Stomach (tissue), 9 donors: ENCODE measurements around the gene PALM. TPM values are rescaled to one million over a fixed set of nuclear protein-coding genes. Genes with fewer than 3 reads are reported as not detected.

Experiments
- DNase-seq, 2 donors: peaks; one replicate each; pipeline versions ENCODE4 v3.0.0 to v3.0.0-alpha.2; 2013 to 2019
- H3K27ac ChIP-seq, 5 donors: fragments of 200-600 bp in 4 of 5; sonication (generic) in 4 of 5; one replicate each; pipeline ENCODE4 v1.5.1; 2013 to 2019; ENCODE audit warnings: mild to moderate bottlenecking in 1 of 5, moderate library complexity in 1 of 5
- H3K27me3 ChIP-seq, 3 donors: fragments of 200-600 bp; sonication (generic); one replicate each; pipeline ENCODE4 v1.5.1; 2017 to 2019; ENCODE audit warnings: mixed run types in 1 of 3
- H3K36me3 ChIP-seq, 4 donors: fragments of 200-600 bp; sonication (generic); 1 replicate in 3 of 4; 2 replicates in 1 of 4; pipeline ENCODE4 v1.5.1; 2016 to 2019
- H3K4me1 ChIP-seq, 4 donors: fragments of 200-600 bp; sonication (generic); one replicate each; pipeline ENCODE4 v1.5.1; 2016 to 2019
- H3K4me3 ChIP-seq, 4 donors: fragments of 200-600 bp; sonication (generic) in 3 of 4; one replicate each; pipeline ENCODE4 v1.5.1; 2016 to 2019; ENCODE audit warnings: mild to moderate bottlenecking in 1 of 4
- H3K9me3 ChIP-seq, 4 donors: fragments of 200-600 bp; sonication (generic); one replicate each; pipeline ENCODE4 v1.5.1; 2016 to 2019
- EP300 ChIP-seq: sonication (generic); formaldehyde crosslinking; IDR thresholded peaks from one replicate; pipeline ENCODE4 v1.6.1; 2017; ENCODE audit warnings: antibody characterized with exemption
- POLR2A ChIP-seq, 4 donors: fragments of 450-650 bp; IDR thresholded peaks; one replicate each; pipeline ENCODE4 v1.6.1; 2016; ENCODE audit warnings: antibody characterized with exemption in 4 of 4, control low read depth in 2 of 4, mild to moderate bottlenecking in 1 of 4, moderate library complexity in 1 of 4
- POLR2AphosphoS5 ChIP-seq, 3 donors: sonication (generic); formaldehyde crosslinking; IDR thresholded peaks; one replicate each; pipeline ENCODE4 v1.6.1; 2016; ENCODE audit warnings: antibody characterized with exemption in 3 of 3
- WGBS, 5 donors: extraction: QIAGEN DNeasy Blood & Tissue Kit in 3 of 5; methylation state at CpG; one replicate each; pipeline versions ENCODE4 v1.1.5 to v1.1.7; 2013 to 2018; 5-methylcytosine and 5-hydroxymethylcytosine counted together
- intact Hi-C: fragments of 100-400 bp; cut with DNase I; formaldehyde crosslinking; loops from one replicate; pipeline ENCODE4 v1.15.1; 2023; ENCODE audit warnings: low total_unique reads
- polyA plus RNA-seq, 3 donors: library from polyadenylated mRNA; stranded (reverse); fragments of 200-250 nt; gene quantifications; one replicate each; pipeline ENCODE4 v1.2.3, GENCODE V29; 2013
- total RNA-seq, 5 donors: library from RNA; depleted of rRNA; stranded (reverse); fragments of >200 nt; gene quantifications; one replicate each; pipeline versions ENCODE4 v1.1.0 to v1.2.3, GENCODE V29; 2014 to 2016
- TF ChIP-seq, protein P1 (sequence below), 7 experiments: fragments of 450-650 bp in 4 of 7; fragments of 200-600 bp in 3 of 7; sonication (generic) in 3 of 7; IDR thresholded peaks; one replicate each; pipeline ENCODE4 v1.5.1; 2016 to 2019; ENCODE audit warnings: antibody characterized with exemption in 7 of 7, control low read depth in 2 of 7, mild to moderate bottlenecking in 1 of 7
- donor health status: healthy with polysubstance abuse.
- donor health status: Bipolar disorder and iron deficiency.
- donor health status: healthy.

Gene PALM
- total and polyA plus RNA-seq, 8 donors: 9.8 to 88.9 (median 13.7) TPM

DNA sequence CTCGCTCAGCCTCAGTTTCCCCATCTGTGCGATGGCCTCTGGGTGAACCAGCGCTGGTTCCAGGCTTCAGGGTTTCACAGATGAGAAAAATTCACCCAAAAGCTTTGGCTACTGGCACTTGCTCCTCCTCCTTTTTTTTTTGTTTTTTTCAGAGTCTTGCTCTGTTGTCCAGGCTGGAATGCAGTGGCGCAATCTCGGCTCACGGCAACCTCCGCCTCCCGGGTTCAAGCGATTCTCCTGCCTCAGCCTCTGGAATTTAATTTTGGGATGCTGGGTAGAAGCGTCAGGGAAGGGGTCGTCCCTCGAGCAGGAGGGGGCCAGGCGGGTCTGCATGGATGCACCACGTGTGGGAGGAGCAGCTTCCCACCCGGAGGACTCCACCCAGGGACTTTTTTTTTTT, 20.5 kb upstream of the PALM start:
- TF ChIP-seq, protein P1, sequence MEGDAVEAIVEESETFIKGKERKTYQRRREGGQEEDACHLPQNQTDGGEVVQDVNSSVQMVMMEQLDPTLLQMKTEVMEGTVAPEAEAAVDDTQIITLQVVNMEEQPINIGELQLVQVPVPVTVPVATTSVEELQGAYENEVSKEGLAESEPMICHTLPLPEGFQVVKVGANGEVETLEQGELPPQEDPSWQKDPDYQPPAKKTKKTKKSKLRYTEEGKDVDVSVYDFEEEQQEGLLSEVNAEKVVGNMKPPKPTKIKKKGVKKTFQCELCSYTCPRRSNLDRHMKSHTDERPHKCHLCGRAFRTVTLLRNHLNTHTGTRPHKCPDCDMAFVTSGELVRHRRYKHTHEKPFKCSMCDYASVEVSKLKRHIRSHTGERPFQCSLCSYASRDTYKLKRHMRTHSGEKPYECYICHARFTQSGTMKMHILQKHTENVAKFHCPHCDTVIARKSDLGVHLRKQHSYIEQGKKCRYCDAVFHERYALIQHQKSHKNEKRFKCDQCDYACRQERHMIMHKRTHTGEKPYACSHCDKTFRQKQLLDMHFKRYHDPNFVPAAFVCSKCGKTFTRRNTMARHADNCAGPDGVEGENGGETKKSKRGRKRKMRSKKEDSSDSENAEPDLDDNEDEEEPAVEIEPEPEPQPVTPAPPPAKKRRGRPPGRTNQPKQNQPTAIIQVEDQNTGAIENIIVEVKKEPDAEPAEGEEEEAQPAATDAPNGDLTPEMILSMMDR (IDR thresholded peaks at IDR 0.05): no peak
- no peak for TF ChIP-seq POLR2A (IDR thresholded peaks at IDR 0.05)
- TF ChIP-seq EP300: no peak
- TF ChIP-seq POLR2AphosphoS5 (IDR thresholded peaks at IDR 0.05): no peak
- intact Hi-C loops: no loop called here
- Histone ChIP-seq H3K27ac (no peak overlapping the region), H3K4me3 (no peak overlapping the region), H3K36me3 (no peaks in the 10 kb centered on the region), H3K9me3 (no peaks in the 10 kb centered on the region), H3K27me3 (no peaks in the 10 kb centered on the region), H3K4me1 (no peaks in the 10 kb centered on the region)
- DNase-seq: no peak
- 55 to 79% (median 72%) methylated on average over 15 of the region's 15 CpGs for WGBS, 5 donors

DNA sequence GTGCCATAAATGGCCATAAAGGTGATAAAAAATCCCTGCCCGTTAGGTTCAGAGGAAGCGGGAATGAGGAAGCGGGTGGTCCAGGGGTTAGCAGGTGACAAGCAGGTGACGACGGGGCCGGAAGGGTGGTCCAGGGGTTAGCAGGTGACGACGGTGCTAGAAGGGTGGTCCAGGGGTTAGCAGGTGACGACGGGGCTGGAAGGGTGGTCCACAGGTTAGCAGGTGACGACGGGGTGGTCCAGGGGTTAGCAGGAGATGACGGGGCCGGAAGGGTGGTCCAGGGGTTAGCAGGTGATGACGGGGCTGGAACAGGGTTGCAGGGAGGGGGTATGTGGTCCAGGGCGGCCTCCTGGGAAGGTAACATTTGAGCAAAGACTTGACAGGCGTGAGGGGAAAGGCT, 19.7 kb upstream of the PALM start:
- no peaks in the 10 kb centered on the region for H3K27me3 ChIP-seq
- no peak overlapping the region for H3K4me3 ChIP-seq
- no peak for DNase-seq
- intact Hi-C loops: no loop called here
- TF ChIP-seq POLR2A (IDR thresholded peaks at IDR 0.05) (no peak), POLR2AphosphoS5 (IDR thresholded peaks at IDR 0.05) (no peak), EP300 (no peak)
- TF ChIP-seq, protein P1 (IDR thresholded peaks at IDR 0.05): no peak
- no peak overlapping the region for H3K27ac ChIP-seq
- WGBS, 5 donors: 72 to 90% (median 83%) methylated on average over 15 to 17 of the region's 17 CpGs
- H3K36me3 ChIP-seq: no peaks in the 10 kb centered on the region
- no peaks in the 10 kb centered on the region for H3K4me1 ChIP-seq
- H3K9me3 ChIP-seq: no peaks in the 10 kb centered on the region

DNA sequence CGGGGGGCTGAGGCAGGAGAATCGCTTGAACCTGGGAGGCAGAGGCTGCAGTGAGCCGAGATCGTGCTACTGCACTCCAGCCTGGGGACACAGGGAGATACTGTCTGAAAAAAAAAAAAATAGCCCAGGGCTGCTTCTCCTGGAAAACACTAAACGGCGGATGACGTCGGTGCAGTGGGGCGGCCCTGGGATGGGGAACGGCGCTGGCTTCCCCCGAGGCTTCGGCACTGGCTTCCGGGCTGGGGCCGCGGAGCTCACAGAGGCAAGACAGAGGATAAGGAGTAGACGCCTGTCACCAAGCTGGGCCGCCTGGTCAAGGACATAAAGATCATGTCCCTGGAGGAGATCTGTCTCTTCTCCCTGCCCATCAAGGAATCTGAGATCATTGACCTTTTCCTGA, 18.5 kb upstream of the PALM start:
- no peak overlapping the region for H3K27ac ChIP-seq
- 70 to 78% (median 77%) methylated on average over 17 to 18 of the region's 18 CpGs for WGBS, 5 donors
- H3K4me3 ChIP-seq: no peak overlapping the region
- peaks cover 0 to 8% (median 6%) of the 10 kb centered on the region in 3 donors for H3K27me3 ChIP-seq
- no peaks in the 10 kb centered on the region for H3K4me1 ChIP-seq
- intact Hi-C loops: no loop called here
- TF ChIP-seq EP300 (no peak), POLR2AphosphoS5 (IDR thresholded peaks at IDR 0.05) (no peak)
- TF ChIP-seq, protein P1 (IDR thresholded peaks at IDR 0.05): no peak
- no peaks in the 10 kb centered on the region for H3K9me3 ChIP-seq
- no peak for DNase-seq
- no peaks in the 10 kb centered on the region for H3K36me3 ChIP-seq

DNA sequence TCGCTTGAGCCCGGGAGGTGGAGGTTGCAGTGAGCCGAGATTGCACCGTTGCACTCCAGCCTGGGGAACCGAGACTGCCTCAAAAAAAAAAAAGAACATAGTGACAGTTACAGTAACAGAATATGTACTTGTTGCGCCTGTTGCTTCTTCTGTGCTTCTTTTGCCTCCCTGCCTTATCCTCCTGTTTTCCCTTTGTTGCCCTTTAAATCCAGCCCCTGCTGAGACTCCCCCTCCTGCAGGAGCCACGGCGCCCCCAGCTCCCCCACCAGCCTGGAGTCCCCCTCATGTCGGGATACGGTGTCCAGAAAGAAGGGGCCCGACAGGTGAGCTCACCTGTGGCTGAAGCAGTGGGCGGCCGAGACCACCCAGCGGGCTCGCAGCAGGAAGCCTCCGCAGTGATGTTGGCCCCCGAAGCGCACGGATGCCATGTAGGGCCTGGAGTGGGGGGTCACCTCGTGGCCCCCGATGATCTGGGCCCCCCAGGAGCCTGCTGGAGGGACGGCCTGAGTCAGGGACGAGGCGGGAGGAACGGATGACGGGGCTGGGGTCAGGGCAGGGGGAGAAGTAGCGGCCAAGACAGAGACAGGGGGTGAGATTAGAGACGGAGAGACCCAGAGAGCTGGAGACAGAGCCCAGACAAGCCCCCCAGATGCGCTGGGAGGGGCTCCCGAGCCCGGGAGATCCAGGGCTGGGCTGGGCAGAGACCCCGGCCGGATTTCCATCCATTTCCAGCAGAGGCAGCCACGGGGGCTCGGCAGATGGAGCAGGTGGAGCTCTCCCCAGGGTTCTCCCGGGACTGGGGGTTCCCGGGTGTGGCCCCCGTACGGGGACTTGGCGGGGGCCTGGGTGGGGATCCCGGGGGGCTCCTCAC, 14.0 kb upstream of the PALM start:
- no peak for TF ChIP-seq POLR2AphosphoS5 (IDR thresholded peaks at IDR 0.05)
- TF ChIP-seq POLR2A (IDR thresholded peaks at IDR 0.05): no peak
- no peak for TF ChIP-seq EP300
- TF ChIP-seq, protein P1 (IDR thresholded peaks at IDR 0.05): no peak
- Histone ChIP-seq H3K9me3 (no peaks in the 10 kb centered on the region), H3K27me3 (peaks cover 0 to 34% (median 13%) of the 10 kb centered on the region in 3 donors), H3K27ac (no peak overlapping the region), H3K36me3 (no peaks in the 10 kb centered on the region), H3K4me3 (peak overlapping the region in 1 of 4 donors; percentile 4), H3K4me1 (no peaks in the 10 kb centered on the region)
- intact Hi-C loops: no loop called here
- 35 to 41% (median 40%) methylated on average over 33 to 41 of the region's 41 CpGs for WGBS, 5 donors
- DNase-seq: no peak
